HG03175 (cell line): ENCODE results near the gene TSC2.
"Not testable (repeated sequence)": the region's sequence is repeated elsewhere in the genome, so short reads cannot be mapped to it uniquely, and the experiment has no call there.

Source experiments
- ATAC-seq: cut with Tn5 transposase; IDR thresholded peaks from one replicate; pipeline ENCODE4 v1.9.1; 2021; ENCODE audit warnings: mild to moderate bottlenecking, moderate library complexity; ENCODE audit not compliant: unreplicated experiment

The TSC2 gene

GRCh38 chr16:2135770-2136490 is 88.1 kb downstream of the TSC2 start, which contains the start of gene PKD1:
Gene PKD1 (minus strand): TSS chr16:2135898. CDS start chr16:2135689, 209 bp downstream.
- not testable (repeated sequence) for ATAC-seq
